H1 (cell line): ENCODE data around the gene CNTN3. TPM values are rescaled to one million over a fixed set of nuclear protein-coding genes. Genes with fewer than 3 reads are reported as not detected.
A peak's percentile ranks its signal among the peaks of the same experiment; 100 is the strongest.

ENCODE experiments used
- CHD1 ChIP-seq: IDR thresholded peaks from 2 replicates; pipeline ENCODE4 v1.6.1; 2012; ENCODE audit warnings: low read depth, low read length, improper control_type of control experiment
- CTBP2 ChIP-seq: IDR thresholded peaks from 2 replicates; pipeline ENCODE4 v1.7.0; 2011; ENCODE audit warnings: borderline replicate concordance, mild to moderate bottlenecking, moderate library complexity, mixed read lengths, low read length; ENCODE audit not compliant: insufficient read depth, insufficient read length
- JUN ChIP-seq: IDR thresholded peaks from 2 replicates; pipeline ENCODE4 v1.6.1; 2011; ENCODE audit warnings: low read depth, mild to moderate bottlenecking, improper control_type of control experiment, low read length
- KDM4A ChIP-seq: IDR thresholded peaks from one replicate; pipeline ENCODE4 v1.7.1; 2012; ENCODE audit warnings: low read depth, mild to moderate bottlenecking, moderate library complexity, low read length, inconsistent platforms; ENCODE audit not compliant: severe bottlenecking
- PHF8 ChIP-seq: fragments of 200-600 bp; sonication (generic); conservative IDR thresholded peaks from 2 replicates; pipeline ENCODE4 v1.7.1; 2012; ENCODE audit warnings: low read depth, mild to moderate bottlenecking, inconsistent platforms, low read length, moderate library complexity
- polyA plus RNA-seq, 7 experiments: library from polyadenylated mRNA; depleted of rRNA in 3 of 7; stranded (reverse) in 5 of 7; unstranded in 2 of 7; fragments of >200 nt in 5 of 7; fragments of 200-250 nt in 2 of 7; gene quantifications; 1 replicate in 5 of 7; 2 replicates in 1 of 7; 4 replicates in 1 of 7; pipeline versions ENCODE4 v1.2.1 to v1.2.3, GENCODE V29; 2011 to 2013; ENCODE audit warnings: missing spikeins in 2 of 7, mixed read lengths in 2 of 7
- total RNA-seq: library from RNA; stranded (reverse); fragmentation: NEBNext Ultra II Directional; extraction: Animal tissue kit (Norgen Biotek cat#: 25700); gene quantifications from 2 replicates; pipeline ENCODE4 v1.2.1, GENCODE V29; 2021
- TF ChIP-seq, protein P1 (sequence below): IDR thresholded peaks from 2 replicates; pipeline ENCODE4 v1.6.1; 2012; ENCODE audit warnings: inconsistent platforms

The CNTN3 gene
- total and polyA plus RNA-seq, 2 of the 8 experiments (the other 6 are each of a cell fraction or from before 2014, with no cell fraction given): 0.11 to 0.13 TPM

DNA sequence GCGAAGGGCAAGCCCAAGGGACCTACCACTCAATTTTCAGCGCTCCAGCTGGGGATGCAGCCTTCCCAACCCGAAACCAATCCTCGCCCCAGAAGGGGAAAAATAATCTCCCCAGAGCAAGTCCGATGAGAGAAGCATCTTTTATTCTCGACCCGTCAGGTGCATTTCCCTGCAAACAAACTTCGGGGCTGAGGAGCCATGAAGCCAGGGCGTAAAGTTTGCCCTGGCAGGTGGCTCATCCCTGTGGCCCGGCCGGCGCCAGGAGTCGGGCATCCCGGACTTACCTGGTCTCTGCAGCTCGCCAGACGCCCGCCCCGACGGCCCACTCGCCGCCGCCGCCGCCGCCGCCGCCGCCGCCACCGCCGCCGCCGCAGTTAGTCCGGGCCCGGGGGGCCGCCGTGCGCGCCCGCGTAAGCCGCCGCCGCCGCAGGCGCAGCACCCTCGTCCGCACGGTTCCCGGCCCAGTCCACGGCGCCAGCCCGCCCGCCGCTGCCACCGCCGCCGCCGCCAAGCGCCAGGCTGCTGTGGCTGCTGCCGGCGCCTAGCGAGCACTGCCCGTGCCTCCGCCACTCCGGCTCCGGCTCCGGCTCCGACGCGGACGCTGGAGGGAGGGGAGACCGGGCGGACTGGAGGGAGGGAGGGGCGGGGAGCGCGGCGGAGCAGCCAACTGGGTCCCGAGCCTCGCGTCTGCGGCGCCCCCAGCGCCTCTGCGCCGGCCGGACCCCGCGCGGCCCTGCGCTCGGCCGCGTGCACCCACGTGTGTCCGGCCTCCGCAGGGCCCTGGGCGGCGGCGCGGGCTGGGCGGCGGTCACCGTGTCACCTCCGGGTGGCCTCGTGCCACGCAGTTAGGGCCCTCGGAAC lies at the start of gene CNTN3 (continued):
- TF ChIP-seq, protein P1, sequence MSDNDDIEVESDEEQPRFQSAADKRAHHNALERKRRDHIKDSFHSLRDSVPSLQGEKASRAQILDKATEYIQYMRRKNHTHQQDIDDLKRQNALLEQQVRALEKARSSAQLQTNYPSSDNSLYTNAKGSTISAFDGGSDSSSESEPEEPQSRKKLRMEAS: peak; percentile 79
- TF ChIP-seq CTBP2 (no peak), JUN (no peak), PHF8 (0 out of 2 replicates have a peak, but pooled peaks have one; percentile 36), KDM4A (peak; percentile 2), CHD1 (no peak)
